H9 (cell line): ENCODE data around the gene CHRNB4. TPM values are rescaled to one million over a fixed set of nuclear protein-coding genes. Genes with fewer than 3 reads are reported as not detected.

Experiments used
- DNase-seq: peaks from one replicate; pipeline ENCODE4 v3.0.0-alpha.2; 2017
- H2AFZ ChIP-seq: one replicate; pipeline ENCODE4 v1.6.1; 2013; ENCODE audit warnings: mild to moderate bottlenecking, low read length, control low read depth, moderate library complexity
- H2AK5ac ChIP-seq: 2 replicates; pipeline ENCODE4 v1.6.1; 2013; ENCODE audit warnings: low read length, control low read depth, mixed read lengths; ENCODE audit not compliant: insufficient read length
- H2BK120ac ChIP-seq: one replicate; pipeline ENCODE4 v1.6.1; 2013; ENCODE audit warnings: low read depth, mild to moderate bottlenecking, low read length, control low read depth, inconsistent platforms; ENCODE audit not compliant: poor library complexity, severe bottlenecking
- H2BK12ac ChIP-seq: 2 replicates; pipeline ENCODE4 v1.6.1; 2013; ENCODE audit warnings: low read length, control low read depth, mixed read lengths, low read depth; ENCODE audit not compliant: insufficient read length
- H2BK15ac ChIP-seq: 2 replicates; pipeline ENCODE4 v1.6.1; 2013; ENCODE audit warnings: low read depth, low read length, control low read depth
- H2BK20ac ChIP-seq: one replicate; pipeline ENCODE4 v1.6.1; 2013; ENCODE audit warnings: low read depth, mild to moderate bottlenecking, low read length, control low read depth, inconsistent platforms; ENCODE audit not compliant: poor library complexity, severe bottlenecking
- H2BK5ac ChIP-seq: 2 replicates; pipeline ENCODE4 v1.6.1; 2013; ENCODE audit warnings: low read length, control low read depth, mixed read lengths; ENCODE audit not compliant: insufficient read length
- H3K14ac ChIP-seq: 2 replicates; pipeline ENCODE4 v1.6.1; 2013; ENCODE audit warnings: low read length, control low read depth; ENCODE audit not compliant: insufficient read depth
- H3K18ac ChIP-seq: 2 replicates; pipeline ENCODE4 v1.6.1; 2013; ENCODE audit warnings: low read depth, mild to moderate bottlenecking, mixed read lengths, low read length, control low read depth; ENCODE audit not compliant: insufficient read length
- H3K23ac ChIP-seq: 2 replicates; pipeline ENCODE4 v1.6.1; 2013; ENCODE audit warnings: low read length, control low read depth, mixed read lengths, low read depth; ENCODE audit not compliant: insufficient read length
- H3K23me2 ChIP-seq: 2 replicates; pipeline ENCODE4 v1.6.1; 2013; ENCODE audit warnings: low read depth, mild to moderate bottlenecking, mixed read lengths, low read length, control low read depth; ENCODE audit not compliant: insufficient read length, poor library complexity, severe bottlenecking
- H3K27ac ChIP-seq: 2 replicates; pipeline ENCODE4 v1.5.1; 2013; ENCODE audit warnings: low read length, control low read depth, mixed read lengths, low read depth; ENCODE audit not compliant: insufficient read length
- H3K27me3 ChIP-seq: 2 replicates; pipeline ENCODE4 v1.6.1; 2013; ENCODE audit warnings: low read length, control low read depth, inconsistent platforms; ENCODE audit not compliant: insufficient read depth
- H3K4ac ChIP-seq: 2 replicates; pipeline ENCODE4 v1.6.1; 2013; ENCODE audit warnings: low read depth, mild to moderate bottlenecking, control low read depth, inconsistent platforms, low read length, moderate library complexity
- H3K4me1 ChIP-seq: 2 replicates; pipeline ENCODE4 v1.6.1; 2013; ENCODE audit warnings: low read length, control low read depth, inconsistent platforms; ENCODE audit not compliant: insufficient read depth
- H3K4me2 ChIP-seq: 2 replicates; pipeline ENCODE4 v1.6.1; 2013; ENCODE audit warnings: low read length, control low read depth, mixed read lengths; ENCODE audit not compliant: insufficient read length, insufficient read depth
- H3K56ac ChIP-seq: 2 replicates; pipeline ENCODE4 v1.6.1; 2013; ENCODE audit warnings: low read depth, mild to moderate bottlenecking, mixed read lengths, low read length, control low read depth; ENCODE audit not compliant: insufficient read length
- H3K79me1 ChIP-seq: 2 replicates; pipeline ENCODE4 v1.6.1; 2013; ENCODE audit warnings: low read depth, mild to moderate bottlenecking, moderate library complexity, low read length, control low read depth, inconsistent platforms; ENCODE audit not compliant: insufficient read depth, poor library complexity, severe bottlenecking
- H3K79me2 ChIP-seq: 2 replicates; pipeline ENCODE4 v1.6.1; 2013; ENCODE audit warnings: low read length, control low read depth, inconsistent platforms; ENCODE audit not compliant: insufficient read depth
- H3K9ac ChIP-seq: 2 replicates; pipeline ENCODE4 v1.6.1; 2013; ENCODE audit warnings: low read length, control low read depth, mixed read lengths; ENCODE audit not compliant: insufficient read length; ENCODE audit errors: extremely low read depth
- H3K9me3 ChIP-seq: one replicate; pipeline ENCODE4 v1.6.1; 2013; ENCODE audit warnings: low read depth, low read length, inconsistent platforms; ENCODE audit not compliant: control insufficient read depth
- H3T11ph ChIP-seq: one replicate; pipeline ENCODE4 v1.6.1; 2013; ENCODE audit warnings: mild to moderate bottlenecking, low read length, control low read depth, inconsistent platforms
- H4K20me1 ChIP-seq: one replicate; pipeline ENCODE4 v1.6.1; 2013; ENCODE audit not compliant: control insufficient read depth, insufficient read length, insufficient read depth
- H4K5ac ChIP-seq: 2 replicates; pipeline ENCODE4 v1.6.1; 2013; ENCODE audit warnings: low read depth, mild to moderate bottlenecking, mixed read lengths, low read length, control low read depth; ENCODE audit not compliant: insufficient read length
- H4K8ac ChIP-seq: replicated peaks from 2 replicates; pipeline ENCODE4 v1.6.1; 2013; ENCODE audit warnings: low read length, control low read depth, mixed read lengths, low read depth; ENCODE audit not compliant: insufficient read length
- H4K91ac ChIP-seq: 2 replicates; pipeline ENCODE4 v1.6.1; 2013; ENCODE audit warnings: low read depth, mild to moderate bottlenecking, moderate library complexity, mixed read lengths, low read length, control low read depth; ENCODE audit not compliant: insufficient read length
- H3K27ac Mint-ChIP-seq, 3 experiments: 2 replicates in 2 of 3; 3 replicates in 1 of 3; pipeline ENCODE4 v1.8.0; 2020 to 2021; ENCODE audit warnings: mixed read lengths in 3 of 3, mild to moderate bottlenecking in 1 of 3, moderate library complexity in 1 of 3
- H3K27me3 Mint-ChIP-seq: 2 replicates; pipeline ENCODE4 v1.8.0; 2021; ENCODE audit warnings: low read depth, mild to moderate bottlenecking, moderate library complexity, mixed read lengths
- H3K36me3 Mint-ChIP-seq, 3 experiments: 2 replicates in 2 of 3; 3 replicates in 1 of 3; pipeline ENCODE4 v1.8.0; 2020 to 2021; ENCODE audit warnings: low read depth in 3 of 3, mixed read lengths in 3 of 3; ENCODE audit not compliant: insufficient read depth in 1 of 3
- H3K4me1 Mint-ChIP-seq, 2 experiments: 2 replicates each; pipeline ENCODE4 v1.8.0; 2020; ENCODE audit warnings: mixed read lengths in 2 of 2
- H3K4me3 Mint-ChIP-seq, 2 experiments: 2 replicates in 1 of 2; 3 replicates in 1 of 2; pipeline ENCODE4 v1.8.0; 2020 to 2021; ENCODE audit warnings: mild to moderate bottlenecking in 2 of 2, mixed read lengths in 2 of 2, moderate library complexity in 1 of 2
- H3K9me3 Mint-ChIP-seq, 2 experiments: 2 replicates in 1 of 2; 3 replicates in 1 of 2; pipeline ENCODE4 v1.8.0; 2020; ENCODE audit warnings: mild to moderate bottlenecking in 2 of 2, mixed read lengths in 2 of 2, moderate library complexity in 1 of 2
- WGBS: extraction: QIAGEN DNeasy Blood & Tissue Kit; methylation state at CpG from one replicate; pipeline ENCODE4 v1.1.7; 2013; ENCODE audit warnings: missing lambda C conversion rate, low lambda C conversion rate, mixed read lengths; ENCODE audit not compliant: insufficient read length; ENCODE audit errors: extremely low coverage; 5-methylcytosine and 5-hydroxymethylcytosine counted together
- total RNA-seq: library from RNA; stranded (reverse); gene quantifications from 2 replicates; pipeline ENCODE4 v1.2.1, GENCODE V29; 2021
- TF ChIP-seq, protein P1 (sequence below): fragments of 200-600 bp; sonication (generic); conservative IDR thresholded peaks from 3 replicates; pipeline ENCODE4 v1.8.0; 2021; ENCODE audit warnings: antibody characterized with exemption, mild to moderate bottlenecking

The CHRNB4 gene
- total RNA-seq, 1 experiment from 2014 or later: 1.9 TPM

DNA sequence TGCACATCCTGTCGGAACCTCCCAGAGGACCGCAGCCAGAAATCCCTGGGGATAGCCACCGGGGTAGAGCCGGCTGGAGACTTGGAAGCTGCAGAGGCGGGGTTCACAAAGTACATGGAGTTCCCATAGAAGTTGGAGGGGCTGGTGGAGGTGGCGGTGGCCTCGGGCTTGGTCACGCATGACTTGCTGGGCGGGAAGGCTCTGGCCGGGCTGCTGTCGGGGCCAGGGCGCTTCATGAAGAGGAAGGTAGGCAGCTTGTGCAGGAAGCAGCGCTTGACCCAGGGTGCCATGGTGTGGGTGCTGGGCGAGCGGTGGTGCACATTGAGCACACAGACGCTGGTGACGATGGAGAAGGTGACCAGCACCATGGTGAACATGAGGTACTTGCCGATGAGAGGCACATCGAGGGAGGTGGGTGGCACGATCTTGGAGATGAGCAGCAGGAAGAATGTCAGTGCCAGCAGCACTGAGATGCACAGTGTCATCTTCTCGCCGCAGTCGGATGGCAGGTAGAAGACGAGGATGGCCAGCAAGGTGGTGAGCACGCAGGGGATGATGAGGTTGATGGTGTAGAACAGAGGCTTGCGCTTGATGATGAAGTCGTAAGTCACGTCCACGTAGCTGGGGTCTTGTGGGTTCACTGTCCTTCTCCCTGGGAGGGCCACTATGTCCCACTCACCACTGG is 11.8 kb downstream of the CHRNB4 start:
- DNase-seq: no peak
- Mint-ChIP-seq H3K27me3 (peaks cover 27% of the 10 kb centered on the region), H3K9me3 (no peaks in the 10 kb centered on the region; a peak in 4 of 5 replicates)

More for the DNA sequence above, 11.8 kb downstream of the CHRNB4 start:
- Histone ChIP-seq H3K23me2 (no peaks in the 10 kb centered on the region), H2BK120ac (no peak overlapping the region), H2BK5ac (no peak overlapping the region), H3K14ac (no peak overlapping the region; the same call in 1 of the 2 replicates), H4K8ac (no peak overlapping the region), H3K79me2 (no peaks in the 10 kb centered on the region), H4K91ac (no peak overlapping the region), H2BK15ac (no peak overlapping the region), H3K27ac (no peak overlapping the region), H3K18ac (no peak overlapping the region), H3T11ph (no peak overlapping the region), H2BK20ac (no peak overlapping the region), H3K56ac (no peak overlapping the region), H3K27me3 (no peaks in the 10 kb centered on the region), H2AK5ac (no peak overlapping the region), H3K79me1 (no peaks in the 10 kb centered on the region), H2AFZ (no peak overlapping the region), H4K20me1 (no peaks in the 10 kb centered on the region), H3K4me2 (no peak overlapping the region), H3K23ac (no peak overlapping the region), H3K9ac (no peak overlapping the region), H3K9me3 (no peaks in the 10 kb centered on the region), H4K5ac (no peak overlapping the region), H3K4ac (no peak overlapping the region), H3K4me1 (no peaks in the 10 kb centered on the region), H2BK12ac (no peak overlapping the region)
- H3K27ac Mint-ChIP-seq: no peak overlapping the region; a peak in 1 of 7 replicates
- no CpG with 5 or more reads among the region's 29 CpGs for WGBS
- H3K36me3 Mint-ChIP-seq: peaks cover 0 to 16% (median 9%) of the 10 kb centered on the region in 3 experiments; a peak in 4 of 7 replicates
- no peak overlapping the region for H3K4me3 Mint-ChIP-seq
- no peaks in the 10 kb centered on the region for H3K4me1 Mint-ChIP-seq
- TF ChIP-seq, protein P1, sequence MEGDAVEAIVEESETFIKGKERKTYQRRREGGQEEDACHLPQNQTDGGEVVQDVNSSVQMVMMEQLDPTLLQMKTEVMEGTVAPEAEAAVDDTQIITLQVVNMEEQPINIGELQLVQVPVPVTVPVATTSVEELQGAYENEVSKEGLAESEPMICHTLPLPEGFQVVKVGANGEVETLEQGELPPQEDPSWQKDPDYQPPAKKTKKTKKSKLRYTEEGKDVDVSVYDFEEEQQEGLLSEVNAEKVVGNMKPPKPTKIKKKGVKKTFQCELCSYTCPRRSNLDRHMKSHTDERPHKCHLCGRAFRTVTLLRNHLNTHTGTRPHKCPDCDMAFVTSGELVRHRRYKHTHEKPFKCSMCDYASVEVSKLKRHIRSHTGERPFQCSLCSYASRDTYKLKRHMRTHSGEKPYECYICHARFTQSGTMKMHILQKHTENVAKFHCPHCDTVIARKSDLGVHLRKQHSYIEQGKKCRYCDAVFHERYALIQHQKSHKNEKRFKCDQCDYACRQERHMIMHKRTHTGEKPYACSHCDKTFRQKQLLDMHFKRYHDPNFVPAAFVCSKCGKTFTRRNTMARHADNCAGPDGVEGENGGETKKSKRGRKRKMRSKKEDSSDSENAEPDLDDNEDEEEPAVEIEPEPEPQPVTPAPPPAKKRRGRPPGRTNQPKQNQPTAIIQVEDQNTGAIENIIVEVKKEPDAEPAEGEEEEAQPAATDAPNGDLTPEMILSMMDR: no peak
